ENCODE measurements around the gene ZRANB1.

ZRANB1 gene

DNA sequence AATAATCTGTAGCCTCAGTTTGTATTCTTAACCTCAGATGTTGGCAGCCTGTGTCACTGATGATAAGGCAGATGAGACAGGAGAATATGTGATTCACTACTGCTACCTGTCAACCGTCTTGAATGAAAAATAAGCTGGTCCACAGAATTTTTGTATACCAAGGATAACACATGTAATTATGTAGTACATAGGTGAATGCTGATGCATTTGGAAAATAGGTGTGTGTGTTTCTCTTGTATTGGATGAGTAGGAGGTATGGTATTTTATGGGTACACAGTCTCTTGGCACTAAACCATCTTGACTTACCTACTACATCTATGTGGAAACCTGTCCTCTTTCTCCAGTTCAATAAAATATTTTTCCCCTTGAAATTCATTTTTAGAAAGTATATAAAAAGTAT is 20.7 kb upstream of the ZRANB1 start:
- no peak for ATAC-seq
- TF ChIP-seq, protein P1, sequence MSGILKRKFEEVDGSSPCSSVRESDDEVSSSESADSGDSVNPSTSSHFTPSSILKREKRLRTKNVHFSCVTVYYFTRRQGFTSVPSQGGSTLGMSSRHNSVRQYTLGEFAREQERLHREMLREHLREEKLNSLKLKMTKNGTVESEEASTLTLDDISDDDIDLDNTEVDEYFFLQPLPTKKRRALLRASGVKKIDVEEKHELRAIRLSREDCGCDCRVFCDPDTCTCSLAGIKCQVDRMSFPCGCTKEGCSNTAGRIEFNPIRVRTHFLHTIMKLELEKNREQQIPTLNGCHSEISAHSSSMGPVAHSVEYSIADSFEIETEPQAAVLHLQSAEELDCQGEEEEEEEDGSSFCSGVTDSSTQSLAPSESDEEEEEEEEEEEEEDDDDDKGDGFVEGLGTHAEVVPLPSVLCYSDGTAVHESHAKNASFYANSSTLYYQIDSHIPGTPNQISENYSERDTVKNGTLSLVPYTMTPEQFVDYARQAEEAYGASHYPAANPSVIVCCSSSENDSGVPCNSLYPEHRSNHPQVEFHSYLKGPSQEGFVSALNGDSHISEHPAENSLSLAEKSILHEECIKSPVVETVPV (CRISPR knock-in tag; IDR thresholded peaks at IDR 0.05), result no peak
- no peak for TF ChIP-seq PPARA (CRISPR knock-in tag; IDR thresholded peaks at IDR 0.05; ENCODE audit: borderline replicate concordance)
- TF ChIP-seq, protein P2, sequence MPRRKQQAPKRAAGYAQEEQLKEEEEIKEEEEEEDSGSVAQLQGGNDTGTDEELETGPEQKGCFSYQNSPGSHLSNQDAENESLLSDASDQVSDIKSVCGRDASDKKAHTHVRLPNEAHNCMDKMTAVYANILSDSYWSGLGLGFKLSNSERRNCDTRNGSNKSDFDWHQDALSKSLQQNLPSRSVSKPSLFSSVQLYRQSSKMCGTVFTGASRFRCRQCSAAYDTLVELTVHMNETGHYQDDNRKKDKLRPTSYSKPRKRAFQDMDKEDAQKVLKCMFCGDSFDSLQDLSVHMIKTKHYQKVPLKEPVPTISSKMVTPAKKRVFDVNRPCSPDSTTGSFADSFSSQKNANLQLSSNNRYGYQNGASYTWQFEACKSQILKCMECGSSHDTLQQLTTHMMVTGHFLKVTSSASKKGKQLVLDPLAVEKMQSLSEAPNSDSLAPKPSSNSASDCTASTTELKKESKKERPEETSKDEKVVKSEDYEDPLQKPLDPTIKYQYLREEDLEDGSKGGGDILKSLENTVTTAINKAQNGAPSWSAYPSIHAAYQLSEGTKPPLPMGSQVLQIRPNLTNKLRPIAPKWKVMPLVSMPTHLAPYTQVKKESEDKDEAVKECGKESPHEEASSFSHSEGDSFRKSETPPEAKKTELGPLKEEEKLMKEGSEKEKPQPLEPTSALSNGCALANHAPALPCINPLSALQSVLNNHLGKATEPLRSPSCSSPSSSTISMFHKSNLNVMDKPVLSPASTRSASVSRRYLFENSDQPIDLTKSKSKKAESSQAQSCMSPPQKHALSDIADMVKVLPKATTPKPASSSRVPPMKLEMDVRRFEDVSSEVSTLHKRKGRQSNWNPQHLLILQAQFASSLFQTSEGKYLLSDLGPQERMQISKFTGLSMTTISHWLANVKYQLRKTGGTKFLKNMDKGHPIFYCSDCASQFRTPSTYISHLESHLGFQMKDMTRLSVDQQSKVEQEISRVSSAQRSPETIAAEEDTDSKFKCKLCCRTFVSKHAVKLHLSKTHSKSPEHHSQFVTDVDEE (CRISPR knock-in tag; IDR thresholded peaks at IDR 0.05), result no peak
- TF ChIP-seq OSR1 (CRISPR knock-in tag; IDR thresholded peaks at IDR 0.05), result no peak

DNA sequence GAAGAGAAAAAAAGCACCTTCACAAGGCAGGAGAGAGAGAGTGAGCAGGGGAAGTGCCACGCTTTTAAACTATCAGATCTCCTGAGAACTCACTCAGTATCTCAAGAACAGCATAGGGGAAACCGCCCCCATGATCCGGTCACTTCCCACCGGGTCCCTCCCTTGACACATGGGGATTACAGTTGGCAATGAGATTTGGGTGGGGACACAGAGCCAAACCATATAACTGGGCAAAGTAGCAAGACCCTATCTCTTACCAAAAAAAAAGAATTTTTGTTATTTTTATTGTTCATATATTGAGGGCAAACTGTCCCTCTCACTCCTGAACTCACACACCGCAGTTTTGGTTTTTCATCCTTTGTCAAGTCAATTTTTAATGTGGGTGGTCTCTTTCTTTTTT is 18.2 kb upstream of the ZRANB1 start:
- ATAC-seq, result no peak
- no peak for TF ChIP-seq PPARA (CRISPR knock-in tag; IDR thresholded peaks at IDR 0.05; ENCODE audit: borderline replicate concordance)

DNA sequence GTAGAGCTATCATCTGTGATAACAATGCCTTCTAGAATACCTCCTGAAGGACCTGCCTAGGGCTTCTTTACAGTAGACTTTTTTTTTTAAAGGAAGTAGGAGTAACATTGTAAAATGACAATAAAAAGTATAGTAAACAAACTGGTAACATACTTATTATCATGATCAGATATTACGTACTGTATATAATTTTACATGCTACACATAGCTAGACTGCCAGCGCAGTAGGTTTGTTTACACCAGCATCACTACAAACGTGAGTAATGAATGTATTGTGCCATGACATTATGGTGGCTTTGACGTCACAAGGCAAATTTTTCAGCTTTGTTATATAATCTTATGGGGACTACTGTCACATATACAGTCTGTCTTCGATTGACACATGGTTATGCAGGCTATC is 15.4 kb upstream of the ZRANB1 start:
- no peak for ATAC-seq
- TF ChIP-seq TOX (CRISPR knock-in tag; IDR thresholded peaks at IDR 0.05; ENCODE audit: borderline replicate concordance) (no peak), ESRRG (CRISPR knock-in tag; IDR thresholded peaks at IDR 0.05) (no peak), ZNF70 (CRISPR knock-in tag; IDR thresholded peaks at IDR 0.05) (no peak), PPARA (CRISPR knock-in tag; IDR thresholded peaks at IDR 0.05; ENCODE audit: borderline replicate concordance) (no peak), BACH2 (CRISPR knock-in tag; IDR thresholded peaks at IDR 0.05; ENCODE audit: borderline replicate concordance) (no peak), ISL1 (CRISPR knock-in tag; IDR thresholded peaks at IDR 0.05) (no peak), GLIS3 (CRISPR knock-in tag; IDR thresholded peaks at IDR 0.05) (no peak)
- TF ChIP-seq, protein P3, sequence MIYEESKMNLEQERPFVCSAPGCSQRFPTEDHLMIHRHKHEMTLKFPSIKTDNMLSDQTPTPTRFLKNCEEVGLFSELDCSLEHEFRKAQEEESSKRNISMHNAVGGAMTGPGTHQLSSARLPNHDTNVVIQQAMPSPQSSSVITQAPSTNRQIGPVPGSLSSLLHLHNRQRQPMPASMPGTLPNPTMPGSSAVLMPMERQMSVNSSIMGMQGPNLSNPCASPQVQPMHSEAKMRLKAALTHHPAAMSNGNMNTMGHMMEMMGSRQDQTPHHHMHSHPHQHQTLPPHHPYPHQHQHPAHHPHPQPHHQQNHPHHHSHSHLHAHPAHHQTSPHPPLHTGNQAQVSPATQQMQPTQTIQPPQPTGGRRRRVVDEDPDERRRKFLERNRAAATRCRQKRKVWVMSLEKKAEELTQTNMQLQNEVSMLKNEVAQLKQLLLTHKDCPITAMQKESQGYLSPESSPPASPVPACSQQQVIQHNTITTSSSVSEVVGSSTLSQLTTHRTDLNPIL (CRISPR knock-in tag; IDR thresholded peaks at IDR 0.05; ENCODE audit: low read depth), result no peak
- TF ChIP-seq, protein P1 (CRISPR knock-in tag; IDR thresholded peaks at IDR 0.05), result no peak

DNA sequence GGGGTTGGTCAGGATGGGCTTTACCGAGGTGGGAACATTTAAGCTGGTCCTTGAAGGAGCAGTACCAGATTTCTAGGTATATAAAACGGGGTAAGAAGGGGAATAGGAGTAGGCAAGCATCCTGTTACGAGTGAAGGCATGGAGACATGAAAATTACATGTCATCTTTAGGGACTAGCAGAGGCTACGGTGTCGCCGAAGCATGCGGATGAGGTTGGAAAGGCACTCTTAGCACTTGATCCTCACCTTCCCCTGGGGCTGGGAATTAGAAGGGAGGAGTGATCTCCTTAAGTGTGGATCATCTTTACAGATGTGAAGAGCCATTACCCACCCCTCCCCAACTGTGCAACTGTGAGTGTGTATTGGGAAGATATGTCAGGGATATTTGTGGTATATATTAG is 13.8 kb upstream of the ZRANB1 start:
- no peak for ATAC-seq
- TF ChIP-seq RARB (CRISPR knock-in tag; IDR thresholded peaks at IDR 0.05), result no peak
- no peak for TF ChIP-seq CSDC2 (CRISPR knock-in tag; IDR thresholded peaks at IDR 0.05)
- TF ChIP-seq ISL1 (CRISPR knock-in tag; IDR thresholded peaks at IDR 0.05), result no peak
- no peak for TF ChIP-seq ZFP30 (CRISPR knock-in tag; IDR thresholded peaks at IDR 0.05)
- TF ChIP-seq, protein P4, sequence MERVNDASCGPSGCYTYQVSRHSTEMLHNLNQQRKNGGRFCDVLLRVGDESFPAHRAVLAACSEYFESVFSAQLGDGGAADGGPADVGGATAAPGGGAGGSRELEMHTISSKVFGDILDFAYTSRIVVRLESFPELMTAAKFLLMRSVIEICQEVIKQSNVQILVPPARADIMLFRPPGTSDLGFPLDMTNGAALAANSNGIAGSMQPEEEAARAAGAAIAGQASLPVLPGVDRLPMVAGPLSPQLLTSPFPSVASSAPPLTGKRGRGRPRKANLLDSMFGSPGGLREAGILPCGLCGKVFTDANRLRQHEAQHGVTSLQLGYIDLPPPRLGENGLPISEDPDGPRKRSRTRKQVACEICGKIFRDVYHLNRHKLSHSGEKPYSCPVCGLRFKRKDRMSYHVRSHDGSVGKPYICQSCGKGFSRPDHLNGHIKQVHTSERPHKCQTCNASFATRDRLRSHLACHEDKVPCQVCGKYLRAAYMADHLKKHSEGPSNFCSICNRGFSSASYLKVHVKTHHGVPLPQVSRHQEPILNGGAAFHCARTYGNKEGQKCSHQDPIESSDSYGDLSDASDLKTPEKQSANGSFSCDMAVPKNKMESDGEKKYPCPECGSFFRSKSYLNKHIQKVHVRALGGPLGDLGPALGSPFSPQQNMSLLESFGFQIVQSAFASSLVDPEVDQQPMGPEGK (CRISPR knock-in tag; IDR thresholded peaks at IDR 0.05; ENCODE audit: borderline replicate concordance), result no peak
- TF ChIP-seq, protein P1 (CRISPR knock-in tag; IDR thresholded peaks at IDR 0.05), result no peak
- no peak for TF ChIP-seq BACH2 (CRISPR knock-in tag; IDR thresholded peaks at IDR 0.05; ENCODE audit: borderline replicate concordance)
- TF ChIP-seq ARNTL (CRISPR knock-in tag; IDR thresholded peaks at IDR 0.05; ENCODE audit: borderline replicate concordance, low read depth), result no peak
- TF ChIP-seq, protein P2 (CRISPR knock-in tag; IDR thresholded peaks at IDR 0.05), result no peak
- TF ChIP-seq OSR1 (CRISPR knock-in tag; IDR thresholded peaks at IDR 0.05), result no peak
- no peak for TF ChIP-seq ZC3H10 (CRISPR knock-in tag; IDR thresholded peaks at IDR 0.05)
- TF ChIP-seq ZNF8 (CRISPR knock-in tag; IDR thresholded peaks at IDR 0.05), result no peak

All from SK-N-SH treated with all-trans-retinoic acid at 6 μM for 48 hours (cell line).